22Rv1 (cell line): ENCODE measurements around the gene LASP1NB.

Experiments
- H3K27ac ChIP-seq: fragments of 450-650 bp; 2 replicates; pipeline ENCODE4 v1.5.1; 2017
- CTCF ChIP-seq: fragments of 450-650 bp; IDR thresholded peaks from 2 replicates; pipeline ENCODE4 v1.5.1; 2017; ENCODE audit warnings: mild to moderate bottlenecking
- ZFX ChIP-seq: fragments of 450-650 bp; IDR thresholded peaks from 2 replicates; pipeline ENCODE4 v1.6.1; 2017; ENCODE audit warnings: antibody characterized with exemption, borderline replicate concordance

The LASP1NB gene

DNA sequence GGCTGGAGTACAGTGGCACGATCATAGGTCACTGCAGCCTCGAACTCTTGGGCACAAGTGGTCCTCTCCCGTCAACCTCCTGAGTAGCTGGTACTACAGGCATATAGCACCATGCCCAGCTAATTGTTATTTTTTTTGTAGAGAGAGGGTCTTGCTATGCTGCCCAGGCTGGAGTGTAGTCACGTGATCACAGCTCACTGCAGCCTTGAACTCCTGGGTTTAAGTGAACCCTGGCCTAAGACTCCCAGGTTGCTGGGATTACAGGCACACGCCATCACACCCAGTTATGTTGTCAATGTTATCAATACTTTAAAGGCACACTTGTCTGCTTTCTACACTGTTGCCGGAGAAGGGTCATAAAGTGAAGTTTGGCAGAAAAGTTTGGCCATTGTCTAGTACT is 22.0 kb upstream of the LASP1NB start:
- H3K27ac ChIP-seq = no peak overlapping the region
- TF ChIP-seq ZFX = no peak
- no peak for TF ChIP-seq CTCF

GRCh38 chr17:38904892-38905291 is 20.5 kb upstream of the LASP1NB start:
- TF ChIP-seq CTCF (no peak), ZFX (no peak)
- H3K27ac ChIP-seq = no peak overlapping the region

- no peak overlapping the region for H3K27ac ChIP-seq
- TF ChIP-seq ZFX (no peak), CTCF (no peak)
Measured at GRCh38 chr17:38905375-38905774, 20.0 kb upstream of the LASP1NB start.

DNA sequence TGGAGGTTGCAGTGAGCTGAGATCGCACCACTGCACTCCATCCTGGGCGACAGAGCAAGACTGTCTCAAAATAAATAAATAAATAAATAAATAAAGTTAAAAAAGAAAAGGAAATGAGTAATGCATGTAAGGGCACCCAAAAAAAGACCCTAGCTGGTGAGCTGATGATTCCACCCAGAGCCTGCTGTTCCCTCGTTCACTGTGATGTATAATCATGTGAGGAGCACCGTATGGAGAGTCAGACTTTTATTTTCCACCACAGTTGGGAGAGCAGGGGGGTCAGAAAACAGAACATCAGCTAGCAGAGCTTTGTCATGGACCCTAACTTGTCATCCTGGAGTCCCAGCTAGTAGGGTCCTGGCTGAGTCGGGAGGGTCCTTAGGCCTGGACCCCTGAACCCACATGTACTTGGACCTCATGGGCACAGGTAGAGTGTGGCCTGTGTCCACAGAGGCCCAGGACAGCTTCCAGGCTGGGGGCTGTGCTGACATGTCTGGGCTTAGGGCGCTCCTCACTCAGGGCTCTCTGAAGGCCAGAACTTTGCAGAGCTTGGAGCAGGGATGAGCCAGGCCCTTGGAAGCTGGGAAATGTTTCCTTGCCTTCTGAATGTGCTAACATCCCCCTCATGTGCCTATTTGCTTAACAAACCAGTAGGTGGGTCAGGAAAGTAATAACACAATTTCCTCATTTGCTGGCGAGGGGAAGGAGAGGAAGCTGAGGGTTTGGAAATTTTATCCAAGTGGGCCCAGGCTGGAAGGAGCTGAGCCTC is 18.8 kb upstream of the LASP1NB start:
- TF ChIP-seq CTCF (no peak), ZFX (no peak)
- H3K27ac ChIP-seq = no peak overlapping the region

- H3K27ac ChIP-seq = no peak overlapping the region
- TF ChIP-seq ZFX = no peak
- TF ChIP-seq CTCF = no peak
Measured at GRCh38 chr17:38907930-38908675, 17.3 kb upstream of the LASP1NB start.

- no peak for TF ChIP-seq ZFX
- TF ChIP-seq CTCF = no peak
Measured at GRCh38 chr17:38908676-38909181, 16.7 kb upstream of the LASP1NB start.

DNA sequence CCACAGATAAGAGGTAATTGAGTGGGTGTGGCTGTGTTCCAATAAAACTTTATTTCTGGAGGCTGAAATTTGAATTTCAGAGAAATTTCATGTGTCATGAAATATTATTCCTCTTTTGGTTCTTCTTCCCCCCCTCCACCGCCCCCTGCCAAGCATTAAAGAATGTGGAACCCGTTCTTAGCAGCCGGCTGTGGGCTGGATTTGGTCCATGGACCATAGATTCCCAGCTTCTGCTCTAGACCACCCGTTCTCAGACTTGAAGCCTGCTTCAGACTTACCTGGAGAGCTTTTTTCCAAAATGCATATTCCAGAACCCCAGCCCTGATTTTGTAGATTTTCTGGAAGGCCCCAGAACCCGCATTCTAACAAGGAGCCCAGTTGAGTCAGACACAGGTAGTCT is 15.1 kb upstream of the LASP1NB start:
- H3K27ac ChIP-seq = no peak overlapping the region
- TF ChIP-seq ZFX (no peak), CTCF (no peak)

More at GRCh38 chr17:38908676-38909181, 16.7 kb upstream of the LASP1NB start:
- no peak overlapping the region for H3K27ac ChIP-seq
